Gastrocnemius medialis (tissue), 4 donors: ENCODE measurements around the gene TNS3.

Experiments
- POLR2A ChIP-seq, 2 donors: fragments of 450-650 bp; IDR thresholded peaks; one replicate each; pipeline ENCODE4 v1.6.1; 2017; ENCODE audit warnings: antibody characterized with exemption in 2 of 2, mild to moderate bottlenecking in 2 of 2, moderate library complexity in 2 of 2
- TF ChIP-seq, protein P1 (sequence below), 5 experiments: fragments of 450-650 bp in 3 of 5; fragments of 200-600 bp in 2 of 5; sonication (generic) in 2 of 5; IDR thresholded peaks in 4 of 5; conservative IDR thresholded peaks in 1 of 5; 1 replicate in 4 of 5; 2 replicates in 1 of 5; pipeline ENCODE4 v1.5.1; 2016 to 2019; ENCODE audit warnings: antibody characterized with exemption in 5 of 5, mild to moderate bottlenecking in 3 of 5, moderate library complexity in 3 of 5

DNA sequence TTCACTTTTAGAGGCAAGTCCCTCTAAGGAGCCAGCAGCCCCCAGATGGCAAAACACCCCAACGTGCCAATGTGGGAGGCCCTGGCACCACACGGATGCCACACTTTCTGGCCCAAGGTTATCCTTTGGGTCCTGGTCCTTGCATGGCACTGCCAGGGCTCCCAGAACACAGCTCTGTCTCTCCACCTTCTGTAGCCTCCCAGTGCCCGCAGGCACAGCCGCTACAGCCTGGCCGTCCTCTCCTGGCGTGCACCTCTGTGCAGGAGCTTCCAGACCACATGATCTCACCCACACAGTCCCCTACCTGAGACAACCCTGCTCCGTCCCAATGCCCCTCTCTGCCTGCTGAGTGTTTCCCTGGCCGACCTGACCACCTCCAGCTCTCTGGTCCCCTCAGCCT lies 215.0 kb downstream of the TNS3 start:
- TF ChIP-seq, protein P1, sequence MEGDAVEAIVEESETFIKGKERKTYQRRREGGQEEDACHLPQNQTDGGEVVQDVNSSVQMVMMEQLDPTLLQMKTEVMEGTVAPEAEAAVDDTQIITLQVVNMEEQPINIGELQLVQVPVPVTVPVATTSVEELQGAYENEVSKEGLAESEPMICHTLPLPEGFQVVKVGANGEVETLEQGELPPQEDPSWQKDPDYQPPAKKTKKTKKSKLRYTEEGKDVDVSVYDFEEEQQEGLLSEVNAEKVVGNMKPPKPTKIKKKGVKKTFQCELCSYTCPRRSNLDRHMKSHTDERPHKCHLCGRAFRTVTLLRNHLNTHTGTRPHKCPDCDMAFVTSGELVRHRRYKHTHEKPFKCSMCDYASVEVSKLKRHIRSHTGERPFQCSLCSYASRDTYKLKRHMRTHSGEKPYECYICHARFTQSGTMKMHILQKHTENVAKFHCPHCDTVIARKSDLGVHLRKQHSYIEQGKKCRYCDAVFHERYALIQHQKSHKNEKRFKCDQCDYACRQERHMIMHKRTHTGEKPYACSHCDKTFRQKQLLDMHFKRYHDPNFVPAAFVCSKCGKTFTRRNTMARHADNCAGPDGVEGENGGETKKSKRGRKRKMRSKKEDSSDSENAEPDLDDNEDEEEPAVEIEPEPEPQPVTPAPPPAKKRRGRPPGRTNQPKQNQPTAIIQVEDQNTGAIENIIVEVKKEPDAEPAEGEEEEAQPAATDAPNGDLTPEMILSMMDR (IDR thresholded peaks at IDR 0.05 in 4 of 5, conservative IDR thresholded peaks at IDR 0.05 in 1 of 5): no peak
- no peak for TF ChIP-seq POLR2A (IDR thresholded peaks at IDR 0.05)
